ENCODE results near the gene TSPAN7. TPM values are rescaled to one million over a fixed set of nuclear protein-coding genes. Genes with fewer than 3 reads are reported as not detected.

The TSPAN7 gene
- total RNA-seq, 1 experiment from 2014 or later = 0.12 TPM

DNA sequence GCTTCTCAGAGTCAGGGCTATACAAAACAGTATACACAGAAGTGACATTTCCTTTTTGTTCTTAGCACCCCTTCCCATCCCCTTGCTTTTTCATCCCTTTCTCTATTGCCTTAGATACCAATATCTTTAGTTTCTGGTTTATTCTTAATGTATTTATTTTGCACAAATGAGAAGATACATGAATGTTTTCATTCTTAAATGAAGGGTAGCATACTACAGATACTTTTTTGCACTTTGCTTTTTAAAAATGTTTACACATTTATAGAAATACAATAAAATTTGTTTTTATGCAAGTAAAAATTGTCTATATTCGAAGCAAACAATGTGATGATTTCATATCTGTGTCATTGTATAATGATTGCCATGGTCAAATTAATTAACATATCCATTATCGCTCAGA is 33.1 kb downstream of the TSPAN7 start:
- no peak for DNase-seq (ENCODE audit: low read depth)

DNA sequence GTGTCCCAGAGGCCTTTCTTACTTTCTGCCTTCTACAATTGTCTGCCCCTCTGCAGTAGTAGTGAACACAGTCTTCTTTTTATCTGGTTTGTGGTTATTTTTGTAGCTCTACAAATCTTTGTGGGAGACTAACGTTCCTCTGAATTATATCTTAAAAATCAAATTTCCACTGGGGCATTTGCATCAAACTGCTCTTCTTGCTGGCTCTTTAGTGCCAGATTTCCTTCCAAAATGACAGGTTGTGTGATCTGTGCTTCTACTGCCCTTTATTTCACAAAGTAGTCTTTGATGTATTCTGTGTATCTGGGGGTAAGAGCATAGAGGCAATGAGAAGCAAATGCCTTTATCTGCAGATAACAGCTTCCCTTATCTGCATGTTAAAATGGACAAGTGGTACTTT is 34.5 kb downstream of the TSPAN7 start:
- DNase-seq (ENCODE audit: low read depth) = no peak

DNA sequence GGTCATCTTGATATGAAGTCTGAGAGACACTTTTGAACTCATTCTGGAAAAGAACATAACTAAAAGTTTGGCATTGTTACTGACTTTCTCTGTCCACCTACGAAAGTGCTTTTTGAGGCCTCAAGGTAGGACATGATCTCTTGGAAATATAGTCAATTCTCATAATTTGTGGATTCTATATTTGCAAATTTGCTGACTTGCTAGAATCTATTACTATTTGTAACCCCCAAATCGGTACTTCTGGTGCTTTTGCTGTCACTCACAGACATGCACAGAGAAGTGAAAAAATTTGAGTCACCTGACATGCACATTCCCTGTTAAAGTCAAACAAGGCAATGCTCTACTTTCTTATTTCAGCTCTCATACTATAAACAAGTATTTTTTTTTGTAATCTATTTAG is 35.6 kb downstream of the TSPAN7 start:
- no peak for DNase-seq (ENCODE audit: low read depth)

DNA sequence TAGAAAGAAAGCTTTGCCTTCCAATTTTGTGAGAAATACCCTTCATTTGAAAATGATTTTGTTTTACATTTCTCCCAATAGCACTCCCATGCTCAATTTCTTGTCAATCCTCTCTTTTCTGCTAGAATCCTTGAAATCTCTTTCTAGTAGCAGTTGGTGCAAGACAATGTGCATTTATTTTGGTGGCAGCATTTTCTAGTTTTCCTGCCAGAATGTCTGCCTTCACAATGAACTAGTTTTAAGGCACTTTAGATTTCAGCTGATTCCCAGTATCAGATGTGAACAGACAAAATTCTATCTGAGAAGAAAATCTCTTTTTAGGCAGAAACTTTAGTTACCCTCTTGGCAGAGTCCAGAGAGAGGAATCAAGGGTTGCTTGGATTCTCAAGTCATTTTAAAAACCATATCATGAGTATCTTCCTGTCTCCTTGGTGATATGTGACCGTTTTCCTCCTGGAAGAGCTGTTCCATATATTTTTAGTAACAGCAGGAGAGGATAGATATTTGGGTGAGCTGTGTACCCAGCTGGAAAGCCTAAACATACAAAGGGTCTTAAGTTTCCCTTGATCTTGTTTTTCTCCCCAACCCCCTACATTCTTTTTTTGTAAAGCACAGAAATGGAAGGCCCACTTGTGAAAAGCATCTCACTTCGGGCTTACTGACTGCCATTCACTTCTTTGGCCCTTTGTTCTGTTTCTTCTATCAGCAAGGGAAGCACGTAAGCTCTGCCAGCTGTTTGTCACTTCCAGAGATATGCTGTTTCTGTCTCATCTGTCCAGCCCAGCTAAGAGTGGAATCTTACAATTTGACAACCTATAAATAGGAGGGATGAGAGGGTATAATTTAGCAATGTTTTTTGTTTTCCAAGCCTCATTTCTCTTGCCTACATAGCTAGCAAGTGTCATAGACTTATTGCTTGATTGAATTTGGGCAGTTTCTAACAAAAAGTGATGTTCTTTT is 38.7 kb downstream of the TSPAN7 start:
- DNase-seq (ENCODE audit: low read depth) = no peak

DNA sequence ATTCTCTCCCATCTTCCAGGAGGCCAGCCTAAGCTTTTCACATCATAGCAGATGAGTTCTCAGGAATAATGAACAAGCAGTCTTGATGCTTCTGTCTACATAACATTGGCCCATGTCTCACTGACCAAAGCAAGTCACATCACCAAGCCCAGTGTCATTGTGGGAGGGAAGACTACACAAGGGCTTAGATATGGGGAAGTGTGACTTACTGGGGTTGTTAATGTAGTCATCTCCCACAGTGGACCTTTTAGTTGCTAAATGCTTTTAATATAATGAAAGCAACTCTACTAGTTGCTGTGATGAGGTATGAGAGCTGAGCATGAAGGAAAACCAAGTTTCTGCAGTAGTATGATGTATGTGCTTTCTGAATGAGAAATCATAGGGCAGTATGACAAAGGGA is 40.5 kb downstream of the TSPAN7 start:
- no peak for DNase-seq (ENCODE audit: low read depth)

DNA sequence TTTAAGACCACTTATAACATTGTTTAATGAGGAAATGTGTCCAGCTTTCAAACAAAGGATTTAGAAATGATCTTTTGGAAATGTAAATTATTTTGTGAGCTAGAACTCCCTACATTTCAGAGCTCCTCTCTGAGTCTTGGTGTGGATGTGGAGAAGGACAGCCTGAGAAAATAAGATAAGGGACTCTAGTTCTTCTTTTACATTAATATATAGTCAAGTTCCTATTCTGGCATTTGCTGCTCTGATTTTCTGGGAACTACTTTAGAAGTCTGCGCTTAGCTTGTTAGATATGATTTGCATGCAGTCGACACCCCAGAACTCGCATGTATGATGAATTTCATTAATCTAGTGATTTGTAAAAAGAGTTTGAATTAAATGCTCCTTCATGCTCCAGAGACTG is 45.5 kb downstream of the TSPAN7 start:
- no peak for DNase-seq (ENCODE audit: low read depth)

DNA sequence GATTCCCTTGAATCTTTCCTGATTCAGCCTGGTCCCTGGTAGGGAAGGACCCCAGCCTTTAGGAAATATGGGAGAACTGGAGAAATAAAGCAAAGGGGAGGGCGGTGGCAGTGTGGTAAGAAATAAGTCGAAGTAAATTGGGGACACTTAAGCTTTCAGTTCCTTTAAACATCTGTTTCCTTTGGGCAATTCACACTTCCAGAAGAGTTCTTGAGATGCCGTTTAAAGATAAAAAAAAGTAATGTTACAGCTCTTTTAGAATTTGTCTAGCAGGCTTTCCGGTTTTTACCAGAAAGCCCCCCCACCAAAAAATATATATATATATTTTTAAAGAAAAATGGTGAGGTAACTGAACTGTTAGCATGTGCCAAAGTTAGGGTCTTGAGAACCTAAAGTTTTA is 46.6 kb downstream of the TSPAN7 start:
- no peak for DNase-seq (ENCODE audit: low read depth)

DNA sequence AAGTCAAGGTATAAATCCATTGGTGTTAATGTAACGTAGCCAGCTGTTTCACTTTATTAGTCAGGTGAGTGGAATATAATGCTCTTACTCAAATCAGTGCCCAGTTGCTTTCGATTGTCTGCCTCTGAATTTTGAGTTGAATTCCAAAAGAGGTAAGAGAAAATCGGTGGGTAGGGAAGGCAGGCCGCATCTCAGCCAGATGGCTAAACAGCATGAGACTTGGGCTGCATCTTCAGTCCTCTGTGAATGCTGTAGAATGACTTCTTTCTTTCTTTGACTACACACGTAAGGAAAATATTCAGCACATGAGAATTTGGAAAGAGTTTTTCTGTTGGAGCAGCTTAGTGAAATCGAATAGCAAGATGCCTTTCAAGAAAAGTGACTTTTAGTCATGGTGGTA is 49.5 kb downstream of the TSPAN7 start:
- no peak for DNase-seq (ENCODE audit: low read depth)

DNA sequence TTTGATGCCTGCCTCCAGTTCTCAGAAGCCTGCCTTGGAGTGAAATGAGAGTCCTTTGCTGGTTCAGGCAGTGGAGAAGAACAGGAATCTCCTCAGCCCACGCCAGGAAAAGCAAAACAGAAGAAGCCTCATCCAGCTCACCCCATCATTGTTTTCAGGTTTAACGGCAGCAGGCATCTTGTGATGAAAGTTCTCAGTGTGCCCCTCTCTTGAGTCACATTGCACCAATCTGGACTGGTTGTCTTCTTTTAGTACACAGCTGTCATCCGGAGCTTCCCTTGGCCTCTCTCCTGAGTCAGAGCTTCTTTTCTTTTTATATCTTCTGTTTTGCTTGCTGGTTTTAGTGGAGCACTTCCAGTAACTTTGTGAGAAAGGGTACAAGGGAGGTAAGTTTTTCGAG is 50.9 kb downstream of the TSPAN7 start:
- DNase-seq (ENCODE audit: low read depth) = no peak

DNA sequence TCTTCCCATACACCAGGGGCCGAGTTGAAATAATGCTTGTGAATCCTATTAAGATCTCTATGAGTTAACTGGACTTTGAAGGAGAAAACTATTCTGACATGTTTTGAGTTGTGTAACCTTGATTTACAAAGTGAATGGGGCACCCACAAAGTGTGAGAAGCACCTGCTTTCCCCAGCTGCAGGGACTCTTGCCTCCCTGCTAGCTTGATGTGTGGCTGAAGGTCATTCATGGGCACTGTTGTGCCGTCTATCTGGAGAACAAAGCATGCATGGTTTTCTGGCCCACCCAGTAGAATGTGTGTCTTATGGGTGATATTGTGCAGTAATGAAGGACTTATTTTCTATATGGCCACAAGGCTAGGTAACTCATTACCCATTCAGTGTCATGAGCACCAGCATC is 53.1 kb downstream of the TSPAN7 start:
- DNase-seq (ENCODE audit: low read depth) = no peak

DNA sequence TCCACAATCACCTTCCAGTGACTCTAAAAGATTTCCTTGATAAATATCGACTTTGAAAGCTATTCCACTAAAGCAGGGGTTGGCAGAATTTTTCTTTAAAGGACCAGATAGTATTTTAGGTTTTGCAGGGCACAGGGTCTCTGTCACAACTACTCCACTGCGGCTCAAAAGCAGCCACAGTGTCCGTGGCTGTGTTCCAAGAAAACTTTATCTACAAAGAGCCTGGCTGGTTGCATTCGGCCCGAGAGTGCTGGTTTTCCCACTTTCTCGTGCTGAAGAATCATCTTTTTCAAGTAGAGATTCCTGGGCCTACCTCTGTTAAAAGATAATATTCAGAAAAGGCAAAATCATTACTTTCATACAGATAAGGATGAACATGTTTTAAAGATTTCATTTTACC is 55.6 kb downstream of the TSPAN7 start:
- DNase-seq (ENCODE audit: low read depth) = no peak

DNA sequence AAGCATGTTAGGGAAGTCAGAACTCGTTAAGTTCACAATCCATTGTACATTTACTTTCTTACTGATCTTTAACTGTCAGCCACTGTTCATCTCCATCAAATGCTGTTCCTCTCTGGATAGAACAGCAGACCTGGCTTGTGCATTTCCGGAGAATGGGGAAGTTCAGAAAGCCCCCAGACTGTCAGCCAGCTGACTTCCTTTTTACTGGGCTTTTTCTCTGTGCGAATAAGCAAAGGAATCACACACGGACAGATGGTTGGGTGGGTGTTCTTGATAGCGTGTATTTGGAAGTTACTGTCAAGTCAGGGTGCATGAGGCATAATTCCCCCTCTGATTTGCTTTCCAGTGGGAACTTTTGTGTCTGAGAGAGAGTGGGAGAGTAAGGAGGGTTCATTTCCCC is 56.8 kb downstream of the TSPAN7 start:
- DNase-seq (ENCODE audit: low read depth) = no peak

DNA sequence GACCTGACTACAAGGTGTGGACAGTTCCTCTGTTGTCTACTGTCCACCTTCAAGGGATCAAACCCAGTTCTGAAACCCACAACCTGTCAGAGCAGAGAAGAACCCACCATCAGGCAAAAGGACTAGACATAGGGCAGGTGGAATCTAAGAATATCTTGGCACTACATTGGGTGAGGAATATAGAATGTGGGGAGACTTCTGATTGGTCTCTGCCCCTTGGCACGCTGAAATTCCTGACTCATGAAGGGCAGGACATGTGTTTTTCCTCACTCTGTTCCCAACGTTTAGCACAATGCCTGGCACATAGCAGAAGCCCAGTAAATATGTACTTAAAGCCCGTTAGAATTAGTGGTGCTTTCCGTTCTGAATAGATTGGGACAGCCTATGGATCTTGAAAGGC is 59.3 kb downstream of the TSPAN7 start:
- DNase-seq (ENCODE audit: low read depth) = no peak

DNA sequence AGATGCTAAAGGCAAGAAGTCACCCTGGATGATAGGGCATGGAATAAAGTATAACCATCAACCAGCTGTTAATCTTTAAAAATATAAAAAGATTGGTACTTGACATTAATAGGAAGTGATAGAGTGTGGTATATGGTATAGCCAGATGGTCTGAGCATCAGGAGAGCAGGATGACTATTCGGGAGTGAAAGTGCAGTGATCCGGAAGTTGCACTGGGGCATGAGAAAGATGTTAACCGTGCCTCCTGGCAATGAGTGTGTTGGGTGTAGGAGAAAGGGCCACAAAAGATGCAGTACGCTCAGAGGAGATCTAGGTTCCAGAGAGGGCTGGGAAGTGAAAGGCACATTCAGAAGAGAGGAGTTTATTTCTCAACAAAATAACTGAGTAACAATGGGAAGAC is 65.0 kb downstream of the TSPAN7 start:
- no peak for DNase-seq (ENCODE audit: low read depth)

DNA sequence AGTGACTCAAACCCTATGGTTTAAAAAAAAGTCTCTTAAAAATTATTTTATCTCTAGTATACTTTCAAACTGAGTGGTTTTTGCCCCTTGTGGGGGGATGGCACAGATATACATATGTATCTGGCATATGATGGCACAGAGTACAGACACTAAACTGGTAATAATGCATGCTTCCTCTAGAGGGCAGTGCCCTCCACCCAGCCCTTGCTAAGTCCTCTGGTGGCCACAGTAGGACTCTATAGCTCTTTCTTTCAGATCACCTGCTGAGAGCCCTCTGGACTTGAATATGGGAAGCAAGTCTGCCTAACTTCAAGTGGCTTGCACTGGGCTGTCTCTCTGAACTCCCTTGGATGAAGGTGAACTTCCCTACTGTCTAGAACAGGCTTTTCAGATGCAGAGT is 66.3 kb downstream of the TSPAN7 start:
- peak; percentile 48 for DNase-seq (ENCODE audit: low read depth)

DNA sequence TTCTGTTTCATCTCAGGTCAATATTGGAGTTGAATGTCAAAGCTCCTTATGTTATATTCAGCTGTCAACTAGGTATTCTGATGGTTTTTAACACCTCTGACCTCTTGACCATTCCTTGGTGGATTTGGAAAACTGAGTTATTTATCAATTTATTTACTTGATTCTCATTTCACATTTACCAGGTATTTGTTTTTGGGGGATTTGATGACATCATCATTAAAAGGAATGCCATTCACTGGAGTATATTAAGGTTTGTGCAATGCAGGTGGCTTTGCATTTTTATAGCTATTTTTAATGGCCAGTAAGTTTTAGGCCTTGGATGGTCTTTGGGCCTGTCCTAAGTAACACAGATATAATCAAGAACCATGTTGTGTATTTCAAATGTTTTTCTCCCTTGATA is 67.2 kb downstream of the TSPAN7 start:
- no peak for DNase-seq (ENCODE audit: low read depth)

DNA sequence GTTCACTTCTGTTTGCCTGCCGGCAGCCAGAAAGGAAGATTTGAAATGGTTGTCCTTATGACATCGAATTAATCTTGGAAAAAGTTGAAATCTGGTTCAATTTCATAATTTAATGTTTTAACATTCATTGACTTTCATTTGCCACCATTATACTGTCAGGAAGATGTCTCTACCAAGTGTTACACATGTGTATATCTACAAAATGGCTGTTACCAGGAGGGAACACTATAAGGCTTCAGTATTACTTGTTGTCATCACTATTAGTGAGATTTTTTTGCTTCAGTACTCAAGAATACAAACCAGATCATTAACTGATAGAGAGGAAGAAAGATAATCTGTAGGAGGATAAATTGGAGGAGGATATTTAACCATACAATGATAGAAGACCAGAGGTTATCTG is 71.2 kb downstream of the TSPAN7 start:
- no peak for DNase-seq (ENCODE audit: low read depth)

DNA sequence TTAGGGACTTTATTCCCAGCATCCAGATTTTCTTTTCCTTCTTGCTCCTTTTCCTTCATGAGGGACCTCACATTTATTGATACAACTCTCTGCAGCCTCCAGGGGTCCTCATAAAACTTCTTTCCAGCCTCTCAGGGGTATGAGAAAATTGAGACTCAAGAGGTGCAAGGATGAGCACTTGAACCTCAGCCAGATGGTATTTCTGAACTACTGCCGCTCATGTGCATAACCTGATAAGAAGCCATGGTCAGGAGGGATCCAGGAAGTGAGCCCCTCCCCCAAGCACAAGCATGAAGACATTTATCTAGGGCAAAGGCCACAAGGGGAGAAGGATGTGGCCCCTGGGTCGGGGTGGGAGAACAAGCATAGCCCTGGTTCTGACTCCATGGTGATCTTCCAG is 73.3 kb downstream of the TSPAN7 start:
- no peak for DNase-seq (ENCODE audit: low read depth)

DNA sequence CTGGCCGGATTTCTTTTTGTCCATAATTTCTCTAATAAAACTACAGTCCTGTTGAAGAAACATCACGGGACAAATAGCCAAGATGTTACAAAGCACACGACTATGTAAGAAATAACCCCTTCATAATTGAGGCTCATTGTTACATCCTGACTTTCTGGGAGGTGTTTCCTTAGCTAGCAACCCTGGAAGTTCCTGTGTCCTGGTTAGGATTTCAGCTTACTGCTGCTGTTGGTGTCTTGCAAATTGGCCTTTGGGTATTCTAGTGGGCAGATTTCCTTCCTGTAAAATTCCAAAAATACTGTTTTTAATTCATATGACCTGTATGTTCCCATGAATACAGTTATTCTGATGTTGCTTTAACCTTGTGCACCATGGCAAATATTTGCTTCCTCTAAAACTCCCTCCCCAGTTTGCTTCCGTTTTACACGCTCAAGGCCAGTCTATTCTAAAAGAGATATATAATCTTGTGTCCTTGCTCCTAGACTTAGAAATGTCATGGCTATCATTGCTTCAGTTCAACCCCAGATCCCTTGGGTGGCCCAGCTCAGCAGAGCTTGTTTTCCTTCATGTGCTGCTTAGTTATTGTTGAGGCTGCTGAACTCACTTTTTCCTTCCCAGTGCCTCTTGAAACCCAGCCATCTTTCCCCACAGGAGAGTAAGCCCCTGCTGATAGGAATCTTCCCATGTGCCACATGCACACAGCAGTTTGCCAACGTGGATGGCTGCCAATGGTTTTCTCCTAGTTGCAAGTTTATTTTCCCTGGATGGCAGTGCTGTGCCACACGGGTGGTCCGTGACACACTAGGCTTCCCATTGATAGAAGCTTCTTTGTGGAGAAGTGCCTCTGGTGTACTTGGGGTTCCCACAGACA is 75.8 kb downstream of the TSPAN7 start:
- peak; percentile 21 for DNase-seq (ENCODE audit: low read depth)

DNA sequence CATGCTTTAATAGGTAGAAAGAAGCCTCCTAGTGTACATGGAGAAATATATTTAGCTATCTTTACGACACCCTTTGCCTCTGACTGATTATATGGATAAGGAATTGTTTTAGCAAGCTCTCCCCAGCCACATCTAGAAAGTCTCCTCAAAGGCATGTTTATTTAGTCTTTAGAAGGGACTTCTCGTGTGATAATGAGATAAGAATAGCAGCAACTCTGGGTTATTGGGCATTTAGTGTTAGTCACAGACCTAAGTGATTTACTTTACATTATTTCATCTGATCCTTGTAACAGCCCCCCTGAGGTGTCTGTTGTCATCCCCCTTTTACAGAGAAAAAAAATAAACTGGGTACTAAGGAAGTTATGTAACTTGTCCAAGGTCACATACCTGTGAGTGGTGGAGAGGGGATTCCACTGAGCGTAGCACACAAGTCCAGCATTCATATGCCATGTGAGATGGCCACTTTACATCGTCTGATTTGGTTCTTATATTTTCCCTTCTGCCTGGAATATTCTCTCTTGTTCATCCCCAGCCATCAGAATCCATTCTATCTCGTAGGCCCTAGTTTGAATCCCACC is 77.7 kb downstream of the TSPAN7 start:
- no peak for DNase-seq (ENCODE audit: low read depth)

DNA sequence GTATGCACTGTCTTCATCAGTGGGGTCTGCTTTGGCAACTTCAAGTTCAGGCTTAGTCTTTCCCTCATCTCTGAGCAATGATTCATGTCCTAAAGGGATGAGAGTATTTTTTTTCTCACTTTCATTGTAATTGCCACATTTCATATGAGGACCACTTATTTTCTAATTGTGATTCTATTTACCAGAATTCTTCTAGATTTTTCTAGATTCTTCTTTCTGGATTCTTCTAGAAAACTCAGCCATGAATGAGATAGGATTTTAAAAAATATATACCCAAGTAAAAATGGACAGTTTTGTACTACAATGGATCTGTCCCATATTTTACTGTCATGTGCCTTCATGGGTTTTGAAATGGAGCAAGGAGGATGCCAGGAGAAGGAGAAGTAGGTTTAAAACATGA is 78.4 kb downstream of the TSPAN7 start:
- no peak for DNase-seq (ENCODE audit: low read depth)

DNA sequence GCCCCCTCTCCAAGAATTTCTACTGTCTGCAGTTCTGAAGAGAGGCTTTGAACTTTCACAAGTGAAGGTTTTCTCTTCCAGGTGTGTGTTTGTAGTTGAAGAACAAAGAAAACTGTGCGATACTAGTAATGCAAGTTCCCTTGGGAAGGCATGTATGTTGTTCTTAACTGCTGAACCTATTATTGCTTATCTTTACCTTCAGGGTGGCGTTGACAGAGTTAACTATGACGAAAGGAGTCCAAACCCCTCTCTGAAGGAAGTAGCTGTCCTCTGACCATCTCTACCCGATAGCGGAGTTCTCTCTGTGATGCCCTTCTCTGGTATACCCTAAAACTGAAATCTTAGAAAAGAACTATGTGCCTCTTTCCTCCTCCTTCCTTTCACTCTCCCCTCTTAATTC is 79.9 kb downstream of the TSPAN7 start:
- DNase-seq (ENCODE audit: low read depth) = no peak

DNA sequence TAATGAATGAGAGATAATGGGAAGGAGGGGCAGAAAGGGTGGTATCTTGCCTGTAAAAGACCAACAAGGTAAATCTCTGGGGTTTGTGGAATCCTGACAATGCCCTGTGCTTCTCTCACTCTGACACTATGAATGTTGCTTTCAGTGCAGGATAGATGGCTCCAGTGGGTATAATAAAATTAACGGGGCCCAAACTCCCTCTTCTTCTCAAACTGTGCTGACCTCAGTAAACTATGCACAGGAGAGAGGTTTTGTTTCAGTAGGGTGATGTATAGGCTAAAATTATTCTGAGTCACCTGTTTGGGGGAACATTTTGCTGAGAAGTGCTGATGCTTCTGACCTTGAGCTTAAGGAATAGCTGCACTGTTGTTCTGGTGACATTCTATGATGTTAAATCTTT is 82.6 kb downstream of the TSPAN7 start:
- no peak for DNase-seq (ENCODE audit: low read depth)

Data from RPMI7951 (cell line).